ENCODE results near the gene RCBTB1. TPM values are rescaled to one million over a fixed set of nuclear protein-coding genes. Genes with fewer than 3 reads are reported as not detected.

Gene RCBTB1
- total RNA-seq, 1 experiment from 2014 or later = 26.1 TPM

DNA sequence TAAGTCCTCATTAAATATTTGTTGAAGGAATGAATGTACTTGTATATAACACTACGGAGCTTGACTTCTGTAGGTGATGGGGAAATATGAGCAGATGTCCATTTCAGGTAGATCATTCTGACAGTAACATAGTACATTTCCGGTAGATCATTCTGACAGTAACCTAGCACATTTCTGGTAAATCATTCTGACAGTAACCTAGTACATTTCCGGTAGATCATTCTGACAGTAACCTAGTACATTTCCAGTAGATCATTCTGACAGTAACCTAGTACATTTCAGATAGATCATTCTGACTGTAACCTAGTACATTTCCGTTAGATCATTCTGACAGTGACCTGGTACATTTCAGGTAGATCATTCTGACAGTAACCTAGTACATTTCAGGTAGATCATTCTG lies 87.2 kb downstream of the RCBTB1 start:
- Histone ChIP-seq H2BK20ac (ENCODE audit: low read depth, low read length, poor library complexity, severe bottlenecking) (no peak overlapping the region), H2BK120ac (ENCODE audit: low read depth, low read length, poor library complexity, severe bottlenecking) (no peak overlapping the region), H2BK5ac (ENCODE audit: insufficient read length, low read length) (no peak overlapping the region), H3K23ac (ENCODE audit: insufficient read length, low read depth, low read length) (no peak overlapping the region), H3K27me3 (ENCODE audit: insufficient read depth, low read length) (no peaks in the 10 kb centered on the region), H2AFZ (ENCODE audit: low read length) (no peak overlapping the region), H4K20me1 (ENCODE audit: control insufficient read depth, insufficient read depth, insufficient read length) (no peaks in the 10 kb centered on the region), H4K5ac (ENCODE audit: insufficient read length, low read depth, low read length) (no peak overlapping the region), H3K4me2 (ENCODE audit: insufficient read depth, insufficient read length, low read length) (no peak overlapping the region), H2BK15ac (ENCODE audit: low read depth, low read length) (no peak overlapping the region), H3K18ac (ENCODE audit: insufficient read length, low read depth, low read length) (no peak overlapping the region), H3K9me3 (ENCODE audit: control insufficient read depth, low read depth, low read length) (no peaks in the 10 kb centered on the region), H3K56ac (ENCODE audit: insufficient read length, low read depth, low read length) (no peak overlapping the region), H2BK12ac (ENCODE audit: insufficient read length, low read depth, low read length) (no peak overlapping the region), H3K23me2 (ENCODE audit: insufficient read length, low read depth, low read length, poor library complexity, severe bottlenecking) (no peaks in the 10 kb centered on the region), H3T11ph (ENCODE audit: low read length) (no peak overlapping the region), H3K4me1 (ENCODE audit: insufficient read depth, low read length) (no peaks in the 10 kb centered on the region), H4K91ac (ENCODE audit: insufficient read length, low read depth, low read length) (no peak overlapping the region), H3K27ac (ENCODE audit: insufficient read length, low read depth, low read length) (no peak overlapping the region), H3K79me1 (ENCODE audit: insufficient read depth, low read depth, low read length, poor library complexity, severe bottlenecking) (no peaks in the 10 kb centered on the region), H2AK5ac (ENCODE audit: insufficient read length, low read length) (no peak overlapping the region), H3K79me2 (ENCODE audit: insufficient read depth, low read length) (no peaks in the 10 kb centered on the region), H3K4ac (ENCODE audit: low read depth, low read length) (no peak overlapping the region), H3K9ac (ENCODE audit: extremely low read depth, insufficient read length, low read length) (no peak overlapping the region), H3K14ac (ENCODE audit: insufficient read depth, low read length) (no peak overlapping the region), H4K8ac (replicated peaks; ENCODE audit: insufficient read length, low read depth, low read length) (no peak overlapping the region)
- TF ChIP-seq, protein P1, sequence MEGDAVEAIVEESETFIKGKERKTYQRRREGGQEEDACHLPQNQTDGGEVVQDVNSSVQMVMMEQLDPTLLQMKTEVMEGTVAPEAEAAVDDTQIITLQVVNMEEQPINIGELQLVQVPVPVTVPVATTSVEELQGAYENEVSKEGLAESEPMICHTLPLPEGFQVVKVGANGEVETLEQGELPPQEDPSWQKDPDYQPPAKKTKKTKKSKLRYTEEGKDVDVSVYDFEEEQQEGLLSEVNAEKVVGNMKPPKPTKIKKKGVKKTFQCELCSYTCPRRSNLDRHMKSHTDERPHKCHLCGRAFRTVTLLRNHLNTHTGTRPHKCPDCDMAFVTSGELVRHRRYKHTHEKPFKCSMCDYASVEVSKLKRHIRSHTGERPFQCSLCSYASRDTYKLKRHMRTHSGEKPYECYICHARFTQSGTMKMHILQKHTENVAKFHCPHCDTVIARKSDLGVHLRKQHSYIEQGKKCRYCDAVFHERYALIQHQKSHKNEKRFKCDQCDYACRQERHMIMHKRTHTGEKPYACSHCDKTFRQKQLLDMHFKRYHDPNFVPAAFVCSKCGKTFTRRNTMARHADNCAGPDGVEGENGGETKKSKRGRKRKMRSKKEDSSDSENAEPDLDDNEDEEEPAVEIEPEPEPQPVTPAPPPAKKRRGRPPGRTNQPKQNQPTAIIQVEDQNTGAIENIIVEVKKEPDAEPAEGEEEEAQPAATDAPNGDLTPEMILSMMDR (conservative IDR thresholded peaks at IDR 0.05) = no peak
- no CpG with 5 or more reads among the region's 4 CpGs for WGBS (ENCODE audit: extremely low coverage, insufficient read length, low lambda C conversion rate)
- H3K36me3 Mint-ChIP-seq (ENCODE audit: insufficient read depth in 1 of 3, low read depth in 3 of 3) = peaks cover 0 to under 1% (median 0%) of the 10 kb centered on the region in 3 experiments; a peak in 2 of 7 replicates
- no peak overlapping the region for H3K27ac Mint-ChIP-seq
- no peaks in the 10 kb centered on the region for H3K9me3 Mint-ChIP-seq
- peaks cover 2% of the 10 kb centered on the region in 2 experiments; a peak in 2 of 4 replicates for H3K4me1 Mint-ChIP-seq
- no peaks in the 10 kb centered on the region for H3K27me3 Mint-ChIP-seq (ENCODE audit: low read depth)
- no peak overlapping the region for H3K4me3 Mint-ChIP-seq
- DNase-seq = no peak

Data from H9 (cell line).